Measurements from ENCODE around the gene AMZ2. TPM values are rescaled to one million over a fixed set of nuclear protein-coding genes. Genes with fewer than 3 reads are reported as not detected.
A peak's percentile ranks its signal among the peaks of the same experiment; 100 is the strongest.
"Not testable (repeated sequence)": the region's sequence is repeated elsewhere in the genome, so short reads cannot be mapped to it uniquely, and the experiment has no call there.

AMZ2 gene
- total and polyA plus RNA-seq, 2 experiments from 2014 or later = 69.2 to 122 TPM

GRCh38 chr17:68248891-68249290, 1.0 kb downstream of the AMZ2 start:
- Histone ChIP-seq H3K9me3 (ENCODE audit: low read depth) (no peaks in the 10 kb centered on the region), H3K27me3 (no peaks in the 10 kb centered on the region), H3K27ac (no peak overlapping the region), H3K4me1 (ENCODE audit: low read depth) (peaks cover 4% of the 10 kb centered on the region), H3K36me3 (peaks cover 8% of the 10 kb centered on the region), H3K4me3 (peak overlapping the region; percentile 89)
- TF ChIP-seq CTCF (IDR thresholded peaks at IDR 0.05; ENCODE audit: low read depth, low read length) = no peak
- DNase-seq (ENCODE audit: low read depth in 1 of 2, low spot score in 1 of 2) = no peak

- Histone ChIP-seq H3K4me3 (no peak overlapping the region), H3K27ac (no peak overlapping the region), H3K36me3 (peaks cover 10% of the 10 kb centered on the region), H3K9me3 (ENCODE audit: low read depth) (no peaks in the 10 kb centered on the region), H3K27me3 (no peaks in the 10 kb centered on the region), H3K4me1 (ENCODE audit: low read depth) (peaks cover 4% of the 10 kb centered on the region)
- DNase-seq (ENCODE audit: low read depth in 1 of 2, low spot score in 1 of 2) = no peak
- no peak for TF ChIP-seq CTCF (IDR thresholded peaks at IDR 0.05; ENCODE audit: low read depth, low read length)
These were observed 1.5 kb downstream of the AMZ2 start for GRCh38 chr17:68249354-68249765.

GRCh38 chr17:68253426-68253825, 5.6 kb downstream of the AMZ2 start:
- H3K4me1 ChIP-seq (ENCODE audit: low read depth); DNase-seq (ENCODE audit: low read depth in 1 of 2, low spot score in 1 of 2): not testable (repeated sequence)
- peaks cover 27% of the 10 kb centered on the region for H3K36me3 ChIP-seq

GRCh38 chr17:68255151-68255550, 7.3 kb downstream of the AMZ2 start:
- Histone ChIP-seq H3K9me3 (ENCODE audit: low read depth) (no peaks in the 10 kb centered on the region), H3K36me3 (peaks cover 27% of the 10 kb centered on the region), H3K4me3 (no peak overlapping the region), H3K27me3 (no peaks in the 10 kb centered on the region), H3K4me1 (ENCODE audit: low read depth) (no peaks in the 10 kb centered on the region), H3K27ac (no peak overlapping the region)
- DNase-seq (ENCODE audit: low read depth in 1 of 2, low spot score in 1 of 2) = no peak
- TF ChIP-seq CTCF (IDR thresholded peaks at IDR 0.05; ENCODE audit: low read depth, low read length) = no peak

More at GRCh38 chr17:68253426-68253825, 5.6 kb downstream of the AMZ2 start:
- not testable (repeated sequence) for H3K9me3 ChIP-seq (ENCODE audit: low read depth); H3K27ac ChIP-seq; H3K27me3 ChIP-seq; H3K4me3 ChIP-seq

GRCh38 chr17:68255731-68256538, 8.1 kb downstream of the AMZ2 start:
- no peaks in the 10 kb centered on the region for H3K27me3 ChIP-seq
- H3K36me3 ChIP-seq = peaks cover 20% of the 10 kb centered on the region
- no peak for TF ChIP-seq CTCF (IDR thresholded peaks at IDR 0.05; ENCODE audit: low read depth, low read length)
- peak in 1 of 2 donors; percentile 27 for DNase-seq (ENCODE audit: low read depth in 1 of 2, low spot score in 1 of 2)
- no peak overlapping the region for H3K27ac ChIP-seq
- no peaks in the 10 kb centered on the region for H3K4me1 ChIP-seq (ENCODE audit: low read depth)
- no peak overlapping the region for H3K4me3 ChIP-seq
- H3K9me3 ChIP-seq (ENCODE audit: low read depth) = no peaks in the 10 kb centered on the region

GRCh38 chr17:68256701-68257100, 8.9 kb downstream of the AMZ2 start:
- peaks cover 19% of the 10 kb centered on the region for H3K36me3 ChIP-seq
- H3K27ac ChIP-seq; DNase-seq (ENCODE audit: low read depth in 1 of 2, low spot score in 1 of 2); H3K9me3 ChIP-seq (ENCODE audit: low read depth); H3K4me3 ChIP-seq; H3K4me1 ChIP-seq (ENCODE audit: low read depth); H3K27me3 ChIP-seq: not testable (repeated sequence)
